Right cardiac atrium (tissue), 5 donors: ENCODE data around the gene SLC9B1. TPM values are rescaled to one million over a fixed set of nuclear protein-coding genes. Genes with fewer than 3 reads are reported as not detected.
A peak's percentile ranks its signal among the peaks of the same experiment; 100 is the strongest.

Source experiments
- ATAC-seq, 2 donors: fragments of 200-7000 bp; cut with Tn5 transposase; one replicate each; pipeline versions ENCODE4 v1.8.0 to v1.9.1; 2020; ENCODE audit warnings: moderate library complexity in 2 of 2, mild to moderate bottlenecking in 1 of 2
- DNase-seq, 3 donors: peaks; one replicate each; pipeline ENCODE4 v3.0.0-alpha.2; 2020
- H3K27ac ChIP-seq: one replicate; pipeline ENCODE4 v1.5.1; 2013; ENCODE audit warnings: mild to moderate bottlenecking, low read length, control low read depth, moderate library complexity
- H3K27me3 ChIP-seq: one replicate; pipeline ENCODE4 v1.6.1; 2013; ENCODE audit not compliant: control insufficient read depth, insufficient read depth
- H3K4me1 ChIP-seq: one replicate; pipeline ENCODE4 v1.6.1; 2013; ENCODE audit warnings: low read length; ENCODE audit not compliant: control insufficient read depth, insufficient read depth
- H3K4me3 ChIP-seq: one replicate; pipeline ENCODE4 v1.5.1; 2013; ENCODE audit warnings: low read length, control low read depth
- H3K9me3 ChIP-seq: one replicate; pipeline ENCODE4 v1.6.1; 2013; ENCODE audit warnings: low read length; ENCODE audit not compliant: control insufficient read depth
- WGBS: extraction: QIAGEN DNeasy Blood & Tissue Kit; methylation state at CpG from one replicate; pipeline ENCODE4 v1.1.7; 2013; 5-methylcytosine and 5-hydroxymethylcytosine counted together
- intact Hi-C, 4 donors: fragments of 100-400 bp; cut with DNase I; formaldehyde crosslinking; loops; one replicate each; pipeline versions ENCODE4 v1.11.0 to v1.14.0; 2022 to 2023
- polyA plus RNA-seq: library from polyadenylated mRNA; stranded (reverse); fragments of 200-250 nt; gene quantifications from one replicate; pipeline ENCODE4 v1.2.3, GENCODE V29; 2013
- total RNA-seq, 4 donors: library from RNA; stranded (reverse); fragmentation: NEBNext Ultra II Directional; extraction: Animal tissue kit (Norgen Biotek cat#: 25700); gene quantifications; one replicate each; pipeline ENCODE4 v1.2.1, GENCODE V29; 2021
- donor health status: healthy with polysubstance abuse.
- donor health status: DM: no; HTN: yes; CAD: no.
- donor health status: DM: no; HTN: no; CAD: no.
- donor health status: DM: no; HTN: yes; CAD: no; lungs with severe emphysema.
- donor health status: DM: yes; HTN: yes; CAD: no.

The SLC9B1 gene
- total and polyA plus RNA-seq, 5 donors = 0.27 to 1.8 (median 0.94) TPM

GRCh38 chr4:103036169-103036568 is 16.7 kb upstream of the SLC9B1 start:
- ATAC-seq (peak; percentile 62 to 84), DNase-seq (no peak)
- Histone ChIP-seq H3K4me3 (no peak overlapping the region), H3K9me3 (no peaks in the 10 kb centered on the region), H3K4me1 (no peaks in the 10 kb centered on the region), H3K27me3 (no peaks in the 10 kb centered on the region), H3K27ac (no peak overlapping the region)
- 78% methylated on average over 2 of the region's 2 CpGs for WGBS
- intact Hi-C loops = no loop called here

GRCh38 chr4:103032574-103032973 is 13.1 kb upstream of the SLC9B1 start:
- Histone ChIP-seq H3K4me1 (no peaks in the 10 kb centered on the region), H3K9me3 (no peaks in the 10 kb centered on the region), H3K27me3 (no peaks in the 10 kb centered on the region), H3K27ac (no peak overlapping the region), H3K4me3 (no peak overlapping the region)
- WGBS = 64% methylated on average over 2 of the region's 2 CpGs
- ATAC-seq = peak in 1 of 2 donors; percentile 41
- intact Hi-C loops = no loop called here
- no peak for DNase-seq

- ATAC-seq (no peak), DNase-seq (no peak)
- 86% methylated on average over 3 of the region's 3 CpGs for WGBS
Observed at GRCh38 chr4:103030791-103031190, 11.3 kb upstream of the SLC9B1 start.

GRCh38 chr4:103029300-103029699 is 9.8 kb upstream of the SLC9B1 start:
- no peak overlapping the region for H3K27ac ChIP-seq
- DNase-seq = no peak
- H3K4me3 ChIP-seq = no peak overlapping the region
- H3K27me3 ChIP-seq = no peaks in the 10 kb centered on the region
- no peaks in the 10 kb centered on the region for H3K4me1 ChIP-seq
- H3K9me3 ChIP-seq = no peaks in the 10 kb centered on the region
- no peak for ATAC-seq
- 91% methylated on average over 1 of the region's 1 CpG for WGBS
- intact Hi-C loops = no loop called here

More at GRCh38 chr4:103030791-103031190, 11.3 kb upstream of the SLC9B1 start:
- intact Hi-C loops = no loop called here
- Histone ChIP-seq H3K27ac (no peak overlapping the region), H3K27me3 (no peaks in the 10 kb centered on the region), H3K4me1 (no peaks in the 10 kb centered on the region), H3K4me3 (no peak overlapping the region), H3K9me3 (no peaks in the 10 kb centered on the region)

- intact Hi-C loops = no loop called here
- 97% methylated on average over 1 of the region's 1 CpG for WGBS
- DNase-seq = no peak
Observed at GRCh38 chr4:103026868-103027267, 7.4 kb upstream of the SLC9B1 start.

GRCh38 chr4:103024996-103025395 is 5.5 kb upstream of the SLC9B1 start:
- ATAC-seq = no peak
- Histone ChIP-seq H3K9me3 (no peaks in the 10 kb centered on the region), H3K27ac (no peak overlapping the region), H3K4me3 (no peak overlapping the region), H3K4me1 (no peaks in the 10 kb centered on the region), H3K27me3 (no peaks in the 10 kb centered on the region)
- intact Hi-C loops = no loop called here
- 92% methylated on average over 3 of the region's 3 CpGs for WGBS
- DNase-seq = no peak

More at GRCh38 chr4:103026868-103027267, 7.4 kb upstream of the SLC9B1 start:
- Histone ChIP-seq H3K4me1 (no peaks in the 10 kb centered on the region), H3K9me3 (no peaks in the 10 kb centered on the region), H3K27ac (no peak overlapping the region), H3K4me3 (no peak overlapping the region), H3K27me3 (no peaks in the 10 kb centered on the region)
- no peak for ATAC-seq

- DNase-seq = no peak
- ATAC-seq = no peak
- Histone ChIP-seq H3K27ac (no peak overlapping the region), H3K27me3 (no peaks in the 10 kb centered on the region), H3K4me1 (no peaks in the 10 kb centered on the region), H3K9me3 (no peaks in the 10 kb centered on the region), H3K4me3 (no peak overlapping the region)
- intact Hi-C loops = no loop called here
- 97% methylated on average over 2 of the region's 2 CpGs for WGBS
Observed at GRCh38 chr4:103021120-103021519, 1.6 kb upstream of the SLC9B1 start.

GRCh38 chr4:103018391-103019307 is 856 bp downstream of the SLC9B1 start:
- Histone ChIP-seq H3K9me3 (no peaks in the 10 kb centered on the region), H3K27ac (peak overlapping the region; percentile 83), H3K27me3 (no peaks in the 10 kb centered on the region), H3K4me1 (no peaks in the 10 kb centered on the region), H3K4me3 (peak overlapping the region; percentile 64)
- WGBS = 48% methylated on average over 8 of the region's 8 CpGs
- ATAC-seq = peak; percentile 47 to 52
- intact Hi-C loops = loop anchor here in 1 of 4 donors (10.0 kb wide), 1 partner anchor 564 kb away; no protein-coding TSS in a partner anchor
- DNase-seq = peak in 2 of 3 donors; percentile 44 to 55

GRCh38 chr4:103012551-103012950 is 7.0 kb downstream of the SLC9B1 start:
- DNase-seq (no peak), ATAC-seq (peak in 1 of 2 donors; percentile 17)
- no peak overlapping the region for H3K4me3 ChIP-seq
- intact Hi-C loops = loop anchor here in 3 of 4 donors (5.0 to 10.0 kb wide), 3 partner anchors 390 to 565 kb away; no protein-coding TSS in a partner anchor
- peaks cover 3% of the 10 kb centered on the region for H3K4me1 ChIP-seq
- no peaks in the 10 kb centered on the region for H3K27me3 ChIP-seq
- H3K9me3 ChIP-seq = no peaks in the 10 kb centered on the region
- H3K27ac ChIP-seq = no peak overlapping the region

- ATAC-seq (peak in 1 of 2 donors; percentile 47), DNase-seq (no peak)
- H3K27me3 ChIP-seq = no peaks in the 10 kb centered on the region
- WGBS = 65% methylated on average over 1 of the region's 1 CpG
- no peak overlapping the region for H3K27ac ChIP-seq
- H3K9me3 ChIP-seq = no peaks in the 10 kb centered on the region
- H3K4me3 ChIP-seq = no peak overlapping the region
- intact Hi-C loops = loop anchor here in 3 of 4 donors (5.0 to 10.0 kb wide), 3 partner anchors 390 to 565 kb away; no protein-coding TSS in a partner anchor
- H3K4me1 ChIP-seq = peaks cover 3% of the 10 kb centered on the region
Observed at GRCh38 chr4:103012060-103012459, 7.4 kb downstream of the SLC9B1 start.

- 77% methylated on average over 4 of the region's 4 CpGs for WGBS
- ATAC-seq (peak; percentile 66 to 75), DNase-seq (peak in 2 of 3 donors; percentile 36 to 66)
- H3K27me3 ChIP-seq = no peaks in the 10 kb centered on the region
- H3K9me3 ChIP-seq = no peaks in the 10 kb centered on the region
- peak overlapping the region; percentile 6 for H3K27ac ChIP-seq
- no peak overlapping the region for H3K4me3 ChIP-seq
- peaks cover 3% of the 10 kb centered on the region for H3K4me1 ChIP-seq
- intact Hi-C loops = loop anchor here in 3 of 4 donors (5.0 to 10.0 kb wide), 3 partner anchors 389 to 564 kb away; no protein-coding TSS in a partner anchor
Observed at GRCh38 chr4:103011378-103012025, 8.0 kb downstream of the SLC9B1 start.
